GM10847 (cell line): ENCODE data around the gene OTUD4.

Experiments
- POLR2A ChIP-seq: IDR thresholded peaks from 2 replicates; pipeline ENCODE4 v1.6.1; 2011; ENCODE audit not compliant: insufficient read length; ENCODE audit errors: extremely low read depth

Gene OTUD4

DNA sequence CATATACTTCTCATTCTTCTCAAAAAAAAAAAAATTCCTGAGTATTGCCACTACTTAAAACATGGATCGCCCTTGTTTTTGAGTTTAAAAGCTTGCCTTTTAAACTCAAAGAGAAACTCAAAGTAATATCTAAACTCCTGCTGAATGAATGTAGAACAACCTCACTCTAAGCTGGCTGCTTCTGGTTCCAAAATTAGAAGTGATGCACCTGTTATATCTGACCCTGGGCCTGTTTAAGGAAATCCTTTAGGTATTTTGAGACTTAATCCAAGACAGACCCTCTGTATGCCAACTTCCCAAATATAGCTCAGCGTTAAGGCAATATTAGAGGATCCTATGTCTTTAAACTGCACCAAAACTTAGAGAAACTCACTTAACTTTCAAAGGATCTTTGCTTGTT, 1.8 kb upstream of the OTUD4 start:
- TF ChIP-seq POLR2A = no peak

- TF ChIP-seq POLR2A = no peak
These were observed 707 bp upstream of the OTUD4 start for GRCh38 chr4:145181091-145181501.

DNA sequence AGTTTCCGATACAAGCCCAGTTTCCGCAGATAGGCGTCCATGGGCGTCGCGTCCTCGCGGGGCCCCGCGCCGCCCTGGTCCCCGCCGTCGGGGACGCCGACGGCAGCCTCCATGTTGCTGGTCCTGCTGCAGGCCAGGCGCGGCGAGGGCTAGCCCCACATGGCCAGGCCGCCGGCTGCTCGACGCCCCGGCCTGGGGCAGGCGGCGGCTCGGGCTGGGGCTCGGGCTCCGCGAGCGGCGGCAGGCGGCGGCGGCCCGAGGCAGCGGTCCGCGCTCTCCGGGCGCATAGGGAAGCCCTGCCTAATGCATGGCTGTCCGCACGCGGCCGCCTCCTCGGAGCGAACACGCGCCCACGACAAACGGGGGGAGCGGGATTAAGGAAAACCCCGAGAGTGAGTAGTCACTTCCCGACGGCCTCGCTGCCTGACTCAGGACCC, 510 bp downstream of the OTUD4 start:
- TF ChIP-seq POLR2A = peak; percentile 6

DNA sequence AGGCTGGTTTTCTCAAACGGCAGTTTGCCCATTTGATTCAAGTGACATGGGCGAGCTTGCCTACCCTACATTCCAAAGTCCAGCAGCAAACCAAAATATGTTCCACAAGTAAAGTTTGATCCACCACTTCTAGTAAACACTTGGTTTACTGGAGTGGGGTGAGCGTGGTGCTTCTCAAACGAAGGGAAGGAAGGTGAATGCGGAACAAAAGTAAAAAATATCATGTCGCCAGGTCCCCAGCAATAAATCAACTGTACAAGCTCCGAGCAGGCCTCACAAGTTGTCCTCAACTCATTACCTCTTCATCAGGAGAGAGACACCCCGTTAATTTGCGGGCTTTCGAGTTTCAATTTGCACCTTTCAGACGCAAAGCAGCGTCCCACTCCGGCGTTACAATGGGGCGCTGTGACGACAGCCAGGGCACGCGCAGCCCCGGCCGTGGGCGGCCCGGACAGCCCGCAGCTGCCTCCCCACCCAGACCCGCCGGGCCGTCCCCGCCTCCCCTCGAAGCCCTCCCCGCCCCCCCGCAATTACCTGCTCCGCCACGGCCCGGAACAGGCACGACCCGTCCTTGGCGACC, 1.0 kb downstream of the OTUD4 start:
- TF ChIP-seq POLR2A = peak; percentile 24

- no peak for TF ChIP-seq POLR2A
These were observed 1.6 kb downstream of the OTUD4 start for GRCh38 chr4:145178740-145179280.

- no peak for TF ChIP-seq POLR2A
These were observed 2.4 kb downstream of the OTUD4 start for GRCh38 chr4:145177906-145178538.

DNA sequence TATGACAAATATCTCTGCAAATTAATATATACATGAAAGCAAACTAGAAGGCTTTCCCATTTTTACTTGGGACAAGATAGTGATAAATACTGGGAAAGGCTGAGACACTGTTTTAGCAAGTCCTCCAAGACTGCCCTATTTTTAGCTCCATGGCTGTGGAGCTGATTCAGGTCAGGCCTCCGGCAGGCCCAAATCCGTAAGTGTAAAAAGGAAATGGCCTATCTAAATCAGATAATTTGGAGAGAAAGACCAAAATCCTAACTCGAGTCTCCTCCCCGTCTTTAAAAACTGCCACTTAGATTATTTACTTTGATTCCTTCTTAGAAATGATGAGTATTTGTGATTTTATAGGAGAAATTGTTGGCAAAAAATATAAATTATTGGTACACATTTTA, 2.9 kb downstream of the OTUD4 start:
- TF ChIP-seq POLR2A = no peak

GRCh38 chr4:145176641-145177432, 3.6 kb downstream of the OTUD4 start:
- TF ChIP-seq POLR2A = no peak

DNA sequence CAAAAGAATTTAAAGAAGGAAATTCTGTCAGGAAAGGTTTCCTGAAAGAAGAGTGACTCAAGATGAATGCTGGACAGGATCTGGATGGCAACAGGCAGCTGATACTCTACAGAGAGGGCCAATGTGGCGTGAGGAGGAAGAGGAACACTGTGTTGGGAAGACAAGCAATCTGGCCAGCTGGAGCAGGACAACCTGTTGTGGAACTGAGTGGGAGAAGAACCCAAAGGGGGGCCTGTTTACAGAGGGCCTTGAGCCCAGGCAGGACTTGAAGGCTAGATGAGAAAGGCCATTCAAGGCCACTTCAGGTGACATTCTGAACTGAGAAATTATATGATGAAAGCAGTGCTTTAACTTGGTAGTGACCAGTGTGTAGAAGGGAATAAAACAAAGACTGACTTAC, 8.5 kb downstream of the OTUD4 start:
- TF ChIP-seq POLR2A = no peak

- TF ChIP-seq POLR2A = no peak
These were observed 10.2 kb downstream of the OTUD4 start for GRCh38 chr4:145170223-145170622.

DNA sequence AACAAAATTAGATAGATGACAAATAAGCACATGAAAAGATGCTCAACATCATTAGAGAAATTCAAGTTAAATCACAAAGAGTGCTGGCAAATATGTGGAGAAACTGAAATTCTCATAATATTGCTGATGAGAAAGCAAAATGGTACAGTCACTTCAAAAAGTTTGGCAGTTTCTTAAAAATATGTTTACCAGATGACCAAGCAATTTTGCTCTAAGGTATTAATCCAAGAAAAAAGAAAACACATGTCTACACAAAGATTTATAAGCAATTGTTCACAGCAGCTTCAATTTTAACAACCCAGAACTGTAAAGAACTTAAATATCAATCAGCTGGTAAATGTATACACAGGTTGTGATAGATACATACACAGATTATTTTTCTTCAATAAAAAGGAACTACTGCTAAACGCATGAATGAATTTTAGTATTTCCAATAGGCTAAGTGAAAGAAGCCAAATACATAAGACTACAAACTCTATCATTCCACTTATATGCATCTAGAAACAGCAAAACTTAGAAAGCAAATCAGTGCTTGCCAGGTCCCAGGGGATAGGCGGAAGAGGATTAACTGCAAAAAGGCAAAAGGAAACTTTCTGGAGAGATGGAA, 11.7 kb downstream of the OTUD4 start:
- no peak for TF ChIP-seq POLR2A

DNA sequence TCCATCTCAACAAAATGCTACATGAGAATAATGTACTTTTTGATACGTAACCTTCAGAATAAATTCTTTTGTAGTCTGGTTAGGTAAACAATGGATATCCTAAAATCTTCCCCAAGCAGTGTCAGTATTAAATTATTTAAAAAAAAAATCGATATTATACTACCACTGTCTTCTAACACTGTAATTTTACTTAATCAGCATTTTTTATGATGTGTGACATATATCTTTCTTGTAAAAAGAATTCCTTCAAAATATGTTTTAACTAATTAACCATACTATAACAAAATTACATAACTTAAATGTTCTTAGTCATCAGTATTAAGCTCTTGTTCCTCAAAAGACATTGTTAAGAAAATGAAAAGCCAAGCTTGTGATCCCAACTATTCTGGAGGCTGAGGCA, 12.5 kb downstream of the OTUD4 start:
- TF ChIP-seq POLR2A = no peak

- no peak for TF ChIP-seq POLR2A
These were observed 18.8 kb downstream of the OTUD4 start for GRCh38 chr4:145161549-145161948.

GRCh38 chr4:145156986-145157385, 23.4 kb downstream of the OTUD4 start:
- TF ChIP-seq POLR2A = no peak

DNA sequence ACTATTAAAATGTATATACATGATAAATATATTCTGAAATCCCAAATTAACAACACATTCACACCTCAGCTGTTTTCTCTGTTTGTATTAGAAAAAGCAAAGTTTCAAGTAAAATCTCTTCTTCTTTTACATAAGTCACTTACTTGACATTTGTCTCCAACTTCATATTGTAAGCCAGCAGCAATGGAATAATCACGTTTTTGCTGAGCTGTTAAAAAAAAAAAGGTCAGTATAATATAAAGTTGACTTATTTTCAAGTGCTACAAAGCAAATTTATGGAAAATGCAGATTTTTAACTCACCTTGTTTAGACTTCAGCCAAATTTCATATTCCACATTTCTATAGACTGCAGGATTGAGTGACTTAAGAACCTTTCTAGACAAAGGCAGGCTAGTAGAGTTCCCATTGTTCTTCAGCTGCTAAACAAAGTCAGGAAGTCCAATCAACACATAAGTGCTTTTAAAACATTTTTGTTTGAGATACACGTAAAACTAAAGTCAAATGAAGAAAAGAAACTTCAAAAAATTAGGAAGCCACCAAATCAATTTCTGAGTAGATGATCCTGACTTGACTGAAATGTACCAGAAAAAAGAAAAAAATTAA, 25.0 kb downstream of the OTUD4 start:
- TF ChIP-seq POLR2A = no peak
